ENCODE data around the gene UCK2.
A peak's percentile ranks its signal among the peaks of the same experiment; 100 is the strongest.

UCK2 gene

DNA sequence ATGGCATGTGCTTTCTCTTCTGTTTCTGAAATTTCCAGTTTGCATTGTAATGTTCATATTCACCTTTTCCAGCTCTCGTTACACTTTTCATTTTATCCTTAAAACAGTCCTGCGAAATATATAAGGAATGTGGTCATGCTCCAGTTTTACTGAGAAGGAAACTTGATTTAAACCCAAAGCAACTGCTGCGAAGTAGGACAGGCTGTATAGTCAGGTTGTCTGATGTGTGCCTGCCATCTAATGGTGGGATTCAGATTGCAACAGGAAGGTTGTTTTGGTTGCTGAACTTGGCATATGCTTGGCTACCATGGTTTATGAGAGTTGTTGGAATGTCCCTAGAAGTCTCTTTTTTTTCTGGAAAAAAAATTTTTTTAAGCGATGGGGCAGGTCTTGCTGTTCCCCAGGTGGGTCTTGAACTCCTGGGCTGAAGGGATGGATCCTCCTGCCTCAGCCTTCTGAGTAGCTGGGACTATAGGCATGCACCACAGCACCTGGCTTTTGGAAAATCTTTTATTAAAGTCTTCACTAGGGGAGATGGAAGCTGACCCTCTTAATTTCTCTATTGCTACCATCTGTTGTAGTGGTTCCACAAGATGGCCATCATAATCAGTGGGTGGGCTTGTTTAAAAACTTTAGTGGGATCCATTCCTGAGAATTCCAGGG, 86.9 kb downstream of the UCK2 start:
- TF ChIP-seq, protein P1, sequence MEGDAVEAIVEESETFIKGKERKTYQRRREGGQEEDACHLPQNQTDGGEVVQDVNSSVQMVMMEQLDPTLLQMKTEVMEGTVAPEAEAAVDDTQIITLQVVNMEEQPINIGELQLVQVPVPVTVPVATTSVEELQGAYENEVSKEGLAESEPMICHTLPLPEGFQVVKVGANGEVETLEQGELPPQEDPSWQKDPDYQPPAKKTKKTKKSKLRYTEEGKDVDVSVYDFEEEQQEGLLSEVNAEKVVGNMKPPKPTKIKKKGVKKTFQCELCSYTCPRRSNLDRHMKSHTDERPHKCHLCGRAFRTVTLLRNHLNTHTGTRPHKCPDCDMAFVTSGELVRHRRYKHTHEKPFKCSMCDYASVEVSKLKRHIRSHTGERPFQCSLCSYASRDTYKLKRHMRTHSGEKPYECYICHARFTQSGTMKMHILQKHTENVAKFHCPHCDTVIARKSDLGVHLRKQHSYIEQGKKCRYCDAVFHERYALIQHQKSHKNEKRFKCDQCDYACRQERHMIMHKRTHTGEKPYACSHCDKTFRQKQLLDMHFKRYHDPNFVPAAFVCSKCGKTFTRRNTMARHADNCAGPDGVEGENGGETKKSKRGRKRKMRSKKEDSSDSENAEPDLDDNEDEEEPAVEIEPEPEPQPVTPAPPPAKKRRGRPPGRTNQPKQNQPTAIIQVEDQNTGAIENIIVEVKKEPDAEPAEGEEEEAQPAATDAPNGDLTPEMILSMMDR (IDR thresholded peaks at IDR 0.05) = peak; percentile 80
- DNase-seq (ENCODE audit: low spot score) = no peak
- H3K27ac ChIP-seq = no peak overlapping the region
- no peak overlapping the region for H3K4me3 ChIP-seq

DNA sequence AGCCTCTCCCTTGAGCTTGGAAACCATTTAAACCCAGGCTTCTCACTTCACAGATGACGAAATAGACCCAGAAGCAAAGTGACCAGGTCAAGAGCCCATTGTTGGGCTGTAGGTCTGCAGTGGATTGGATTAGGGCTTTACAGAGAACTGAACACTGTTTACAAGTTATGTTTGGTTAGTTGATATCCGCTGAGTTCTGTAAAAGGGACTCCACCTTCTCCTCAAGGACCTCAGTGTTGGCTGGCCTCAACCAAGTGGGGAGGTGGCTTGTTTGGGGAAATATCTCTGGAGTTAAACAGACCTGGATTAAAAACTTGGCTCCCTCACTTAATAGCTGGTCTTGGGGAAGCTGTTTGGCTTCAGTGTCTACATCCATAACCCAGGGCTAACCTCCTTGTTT, 88.1 kb downstream of the UCK2 start:
- H3K4me3 ChIP-seq = no peak overlapping the region
- H3K27ac ChIP-seq = no peak overlapping the region
- DNase-seq (ENCODE audit: low spot score) = no peak
- TF ChIP-seq, protein P1 (IDR thresholded peaks at IDR 0.05) = no peak

DNA sequence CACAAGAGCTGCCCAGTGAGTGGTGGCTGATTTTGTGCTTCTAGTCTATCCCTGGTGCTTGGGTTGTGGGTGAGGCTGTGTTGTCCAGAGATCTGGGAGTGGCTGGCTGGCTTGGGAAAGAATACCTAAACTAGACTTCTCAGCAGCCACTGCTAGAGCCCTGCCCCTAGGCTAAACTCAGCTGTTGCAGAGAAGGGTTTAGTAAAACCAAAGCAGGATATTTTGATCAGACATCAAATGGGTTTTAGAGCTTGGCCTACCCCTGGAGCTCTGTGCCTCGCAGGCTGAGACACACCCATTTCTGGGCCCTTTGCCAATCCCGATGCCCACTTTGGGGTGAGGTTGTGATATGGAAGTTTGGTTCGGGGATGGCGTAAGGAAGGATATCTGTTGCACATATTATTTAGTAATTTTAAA, 88.5 kb downstream of the UCK2 start:
- no peak overlapping the region for H3K27ac ChIP-seq
- TF ChIP-seq, protein P1 (IDR thresholded peaks at IDR 0.05) = no peak
- no peak overlapping the region for H3K4me3 ChIP-seq
- no peak for DNase-seq (ENCODE audit: low spot score)

DNA sequence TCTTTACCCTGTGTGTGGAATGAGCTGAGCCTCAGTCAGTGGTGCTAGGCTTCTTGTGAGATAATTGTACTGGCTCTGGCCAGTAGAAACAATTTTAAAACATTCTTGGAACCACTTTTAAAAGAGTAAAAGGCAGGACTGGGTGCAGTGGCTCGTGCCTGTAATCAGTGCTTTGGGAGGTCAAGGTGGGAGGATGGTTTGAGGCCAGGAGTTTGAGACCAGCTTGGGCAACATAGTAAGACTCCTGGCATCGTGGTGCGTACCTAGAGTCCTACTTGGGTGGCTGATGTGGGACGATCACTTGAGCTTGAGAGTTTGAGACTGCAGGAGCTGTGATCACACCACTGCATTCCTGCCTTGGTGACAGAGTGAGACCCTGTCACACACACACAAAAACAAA, 89.8 kb downstream of the UCK2 start:
- H3K4me3 ChIP-seq = no peak overlapping the region
- no peak overlapping the region for H3K27ac ChIP-seq
- TF ChIP-seq, protein P1 (IDR thresholded peaks at IDR 0.05) = no peak
- no peak for DNase-seq (ENCODE audit: low spot score)

DNA sequence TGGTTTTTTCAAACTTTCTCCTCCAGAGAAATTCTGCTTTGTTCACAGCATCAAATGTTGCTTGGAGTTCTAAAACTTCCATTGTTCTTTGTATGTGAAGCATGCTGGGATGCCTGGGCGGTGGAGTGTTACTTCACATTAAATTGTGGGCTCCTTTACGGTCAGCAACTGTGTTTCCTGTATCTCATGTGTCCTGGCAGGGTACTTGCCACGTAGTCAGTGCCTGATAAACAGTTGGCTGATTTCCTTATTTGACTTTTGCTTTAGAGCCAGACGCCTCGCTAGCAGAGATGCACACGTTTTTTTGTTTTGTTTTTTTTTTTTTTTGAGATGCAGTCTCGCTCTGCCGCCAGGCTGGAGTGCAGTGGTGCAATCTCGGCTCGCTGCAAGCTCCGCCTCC, 96.7 kb downstream of the UCK2 start:
- DNase-seq (ENCODE audit: low spot score) = no peak
- TF ChIP-seq, protein P1 (IDR thresholded peaks at IDR 0.05) = no peak

DNA sequence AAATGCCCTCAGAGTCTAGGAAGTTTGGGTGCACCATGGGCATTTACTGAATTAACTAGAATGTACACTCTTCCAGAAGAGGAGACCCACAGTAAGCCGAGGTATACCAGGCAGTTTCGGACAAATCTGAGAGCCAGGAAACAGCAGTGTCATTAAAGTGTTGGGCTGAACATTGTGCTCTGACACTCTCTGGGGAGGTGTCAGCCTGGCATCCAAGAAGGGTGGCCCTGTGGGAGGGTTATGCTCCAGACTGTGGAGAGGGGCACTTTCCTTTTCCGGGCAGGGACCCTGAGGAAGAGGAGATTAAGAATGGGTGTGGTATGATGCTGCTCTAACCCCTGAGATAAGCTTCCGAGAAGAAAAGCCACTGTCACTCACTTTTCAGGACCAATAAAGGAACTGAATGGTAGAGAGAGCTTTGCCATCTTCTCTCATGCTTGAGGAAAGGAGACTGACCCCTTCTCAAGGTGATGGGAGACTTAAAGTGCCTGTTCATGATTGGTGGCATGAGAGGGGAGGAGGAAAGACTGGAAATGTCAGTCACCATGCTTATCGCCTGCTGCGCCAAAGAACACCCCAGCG, 98.2 kb downstream of the UCK2 start:
- TF ChIP-seq, protein P1 (IDR thresholded peaks at IDR 0.05) = no peak
- no peak for DNase-seq (ENCODE audit: low spot score)
- Histone ChIP-seq H3K27ac (no peak overlapping the region), H3K4me3 (no peak overlapping the region)

More for the DNA sequence above, 96.7 kb downstream of the UCK2 start:
- Histone ChIP-seq H3K4me3 (no peak overlapping the region), H3K27ac (no peak overlapping the region)

DNA sequence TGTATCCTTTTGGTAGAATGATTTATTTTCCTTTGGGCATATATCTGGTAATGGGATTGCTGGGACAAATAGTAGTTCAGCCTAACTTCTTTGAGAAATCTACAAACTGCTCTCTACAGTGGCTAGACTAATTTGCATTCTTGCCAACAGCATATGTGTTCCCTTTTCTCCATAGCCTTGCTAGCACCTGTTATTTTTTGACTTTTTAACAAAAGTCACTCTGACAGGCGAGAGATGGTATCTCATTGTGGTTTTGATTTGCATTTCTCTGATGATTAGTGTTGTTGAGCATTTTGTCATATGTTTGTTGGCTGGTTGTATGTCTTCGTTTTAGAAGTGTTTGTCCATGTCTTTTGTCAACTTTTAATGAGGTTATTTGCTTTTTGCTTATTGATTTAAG, 99.8 kb downstream of the UCK2 start:
- Histone ChIP-seq H3K27ac (no peak overlapping the region), H3K4me3 (no peak overlapping the region)
- no peak for DNase-seq (ENCODE audit: low spot score)
- TF ChIP-seq, protein P1 (IDR thresholded peaks at IDR 0.05) = no peak

Data from coronary artery (tissue), 2 donors.